Type B pancreatic cell (in vitro differentiated cells): ENCODE results near the gene NLRP6. TPM values are rescaled to one million over a fixed set of nuclear protein-coding genes. Genes with fewer than 3 reads are reported as not detected.
"Not testable (repeated sequence)": the region's sequence is repeated elsewhere in the genome, so short reads cannot be mapped to it uniquely, and the experiment has no call there.

Experiments used
- DNase-seq: peaks from one replicate; pipeline ENCODE4 v3.0.0; 2021; ENCODE audit warnings: mixed read lengths; ENCODE audit not compliant: unreplicated experiment; ENCODE audit errors: extremely low spot score
- H3K27ac Mint-ChIP-seq: 2 replicates; pipeline ENCODE4 v1.8.0; 2021; ENCODE audit warnings: mild to moderate bottlenecking, mixed read lengths
- H3K27me3 Mint-ChIP-seq: 2 replicates; pipeline ENCODE4 v1.8.0; 2021; ENCODE audit warnings: mixed read lengths
- H3K36me3 Mint-ChIP-seq: 2 replicates; pipeline ENCODE4 v1.8.0; 2021; ENCODE audit warnings: mixed read lengths
- H3K4me1 Mint-ChIP-seq: one replicate; pipeline ENCODE4 v1.8.0; 2021; ENCODE audit warnings: mixed read lengths; ENCODE audit not compliant: unreplicated experiment
- H3K4me3 Mint-ChIP-seq: 2 replicates; pipeline ENCODE4 v1.8.0; 2021; ENCODE audit warnings: mild to moderate bottlenecking, mixed read lengths
- H3K9me3 Mint-ChIP-seq: 2 replicates; pipeline ENCODE4 v1.8.0; 2021; ENCODE audit warnings: mixed read lengths
- CTCF ChIP-seq: fragments of 200-600 bp; sonication (generic); conservative IDR thresholded peaks from 2 replicates; pipeline ENCODE4 v1.5.0; 2021; ENCODE audit warnings: antibody characterized with exemption, mild to moderate bottlenecking
- total RNA-seq: library from RNA; stranded (reverse); gene quantifications from 2 replicates; pipeline ENCODE4 v1.2.1, GENCODE V29; 2021; ENCODE audit warnings: low replicate concordance

NLRP6 gene
- total RNA-seq, 1 donor from 2014 or later = not detected

GRCh38 chr11:235997-236773 is 42.0 kb upstream of the NLRP6 start, which contains the start of gene SIRT3:
Gene SIRT3 (minus strand): TSS chr11:236342. CDS start chr11:236328, 14 bp downstream.
- H3K27me3 Mint-ChIP-seq = no peaks in the 10 kb centered on the region
- peak within 1 kb of the TSS; percentile 99 for H3K4me3 Mint-ChIP-seq
- peak; percentile 62 for TF ChIP-seq CTCF

GRCh38 chr11:236774-237767 is 41.1 kb upstream of the NLRP6 start, which contains the start of gene PSMD13:
Gene PSMD13 (plus strand): TSS chr11:236976. CDS start chr11:237050, 74 bp downstream.
- peaks cover 20% of the 10 kb centered on the region for H3K4me1 Mint-ChIP-seq
- peak within 1 kb of the TSS; percentile 96 for H3K27ac Mint-ChIP-seq
- H3K36me3 Mint-ChIP-seq = peaks cover 8% of the 10 kb centered on the region
- DNase-seq = peak; percentile 89
- TF ChIP-seq CTCF = peak; percentile 54
- peak within 1 kb of the TSS; percentile 99 for H3K4me3 Mint-ChIP-seq
- H3K27me3 Mint-ChIP-seq = no peaks in the 10 kb centered on the region
- no peaks in the 10 kb centered on the region for H3K9me3 Mint-ChIP-seq

More at GRCh38 chr11:235997-236773, 42.0 kb upstream of the NLRP6 start, which contains the start of gene SIRT3:
- H3K9me3 Mint-ChIP-seq = no peaks in the 10 kb centered on the region
- peak; percentile 86 for DNase-seq
- H3K36me3 Mint-ChIP-seq = peaks cover 8% of the 10 kb centered on the region
- H3K27ac Mint-ChIP-seq = peak within 1 kb of the TSS; percentile 96
- peaks cover 20% of the 10 kb centered on the region for H3K4me1 Mint-ChIP-seq

- H3K9me3 Mint-ChIP-seq, DNase-seq, H3K36me3 Mint-ChIP-seq, H3K27me3 Mint-ChIP-seq: not testable (repeated sequence)
- Mint-ChIP-seq H3K4me3 (peak overlapping the region; percentile 99), H3K27ac (peak overlapping the region; percentile 96), H3K4me1 (peaks cover 20% of the 10 kb centered on the region)
Measured at GRCh38 chr11:238346-238745, 39.9 kb upstream of the NLRP6 start.

GRCh38 chr11:240315-240714 is 37.9 kb upstream of the NLRP6 start:
- Mint-ChIP-seq H3K9me3 (no peaks in the 10 kb centered on the region), H3K4me1 (peaks cover 17% of the 10 kb centered on the region)

GRCh38 chr11:241634-242033 is 36.6 kb upstream of the NLRP6 start:
- Mint-ChIP-seq H3K9me3 (no peaks in the 10 kb centered on the region), H3K4me3 (peak overlapping the region; percentile 10), H3K27me3 (no peaks in the 10 kb centered on the region), H3K36me3 (peaks cover 10% of the 10 kb centered on the region), H3K4me1 (peaks cover 10% of the 10 kb centered on the region), H3K27ac (no peak overlapping the region)
- no peak for DNase-seq
- no peak for TF ChIP-seq CTCF

More at GRCh38 chr11:240315-240714, 37.9 kb upstream of the NLRP6 start:
- Mint-ChIP-seq H3K36me3 (peaks cover 4% of the 10 kb centered on the region), H3K4me3 (no peak overlapping the region), H3K27ac (no peak overlapping the region), H3K27me3 (no peaks in the 10 kb centered on the region)
- TF ChIP-seq CTCF = no peak
- DNase-seq = no peak
